K562 treated with DMSO at 1 percent for 48 hours (cell line): Measurements from ENCODE around the gene DCLRE1A. TPM values are rescaled to one million over a fixed set of nuclear protein-coding genes. Genes with fewer than 3 reads are reported as not detected.

Experiments used
- total RNA-seq: library from RNA; unstranded; fragments of 300-600 nt; gene quantifications from 2 replicates; pipeline ENCODE4 v1.2.3, GENCODE V29; 2022; ENCODE audit warnings: low replicate concordance; ENCODE audit errors: extremely low read depth

Gene DCLRE1A
- total RNA-seq, result not detected in 2 replicates

GRCh38 chr10:113854013-113854760, at the start of gene DCLRE1A, which contains the start of gene NHLRC2:
TSS of gene DCLRE1A (minus strand) at chr10:113854082. CDS start at chr10:113853182, 900 bp downstream.
TSS of gene NHLRC2 (plus strand) at chr10:113854661. CDS start at chr10:113854873, 212 bp downstream.

Other genes starting within 250 kb of the DCLRE1A start
- gene NRAP, start 190.0 kb downstream of the DCLRE1A start, total RNA-seq, result not detected in 2 replicates
- gene CASP7, start 174.2 kb downstream of the DCLRE1A start, total RNA-seq, result not detected in 2 replicates
- not detected in 2 replicates for gene PLEKHS1, start 102.4 kb downstream of the DCLRE1A start, total RNA-seq
- not detected in 2 replicates for gene NHLRC2, start 579 bp upstream of the DCLRE1A start, total RNA-seq
- not detected in 2 replicates for gene ADRB1, start 189.8 kb upstream of the DCLRE1A start, total RNA-seq